DMS114 treated with DMSO at 0.1 percent for 48 hours (cell line): Measurements from ENCODE around the gene KLHDC9.

Experiments
- DNase-seq: peaks from one replicate; lab custom pipeline; 2025; ENCODE audit not compliant: unreplicated experiment; lab: John Stamatoyannopoulos, UW

KLHDC9 gene

DNA sequence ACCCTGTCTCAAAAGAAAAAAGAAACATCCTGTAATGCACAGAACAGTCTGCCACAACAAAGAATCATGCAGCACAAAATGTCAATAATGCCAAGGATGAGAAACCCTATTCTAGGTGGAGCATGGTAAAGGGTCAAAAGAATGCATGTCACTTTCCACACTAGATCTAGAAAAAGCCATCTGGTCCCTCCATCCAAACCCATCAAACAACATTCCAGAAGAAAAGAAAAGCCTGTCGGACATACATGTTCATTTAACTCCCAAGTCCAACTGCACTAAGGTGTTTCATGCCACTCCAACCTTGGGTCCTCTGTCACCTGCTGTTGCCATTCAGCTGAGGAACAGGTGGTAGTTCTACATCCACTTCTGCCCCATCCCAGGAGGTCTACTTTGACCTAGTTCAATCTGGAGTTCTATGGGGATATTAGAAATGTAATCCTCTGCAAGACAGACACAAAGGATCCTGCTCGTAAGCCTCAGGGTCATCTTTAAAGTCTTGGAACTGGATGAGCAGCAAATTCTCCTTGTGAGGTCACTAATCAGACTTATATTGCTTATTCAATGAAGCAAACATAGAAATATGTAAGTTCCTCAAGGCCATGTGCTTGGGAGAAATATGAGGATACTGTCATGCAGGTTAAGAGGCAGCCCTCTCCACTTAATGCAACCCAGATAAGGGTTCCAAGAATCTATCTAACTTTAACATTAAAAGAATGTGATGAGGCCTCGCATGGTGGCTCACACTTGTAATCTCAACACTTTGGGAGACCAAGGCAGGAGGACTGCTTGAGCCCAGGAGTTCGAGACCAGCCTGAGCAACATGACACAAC is 30.6 kb downstream of the KLHDC9 start:
- DNase-seq = no peak

- no peak for DNase-seq
Observed at GRCh38 chr1:161130266-161130665, 32.1 kb downstream of the KLHDC9 start.

DNA sequence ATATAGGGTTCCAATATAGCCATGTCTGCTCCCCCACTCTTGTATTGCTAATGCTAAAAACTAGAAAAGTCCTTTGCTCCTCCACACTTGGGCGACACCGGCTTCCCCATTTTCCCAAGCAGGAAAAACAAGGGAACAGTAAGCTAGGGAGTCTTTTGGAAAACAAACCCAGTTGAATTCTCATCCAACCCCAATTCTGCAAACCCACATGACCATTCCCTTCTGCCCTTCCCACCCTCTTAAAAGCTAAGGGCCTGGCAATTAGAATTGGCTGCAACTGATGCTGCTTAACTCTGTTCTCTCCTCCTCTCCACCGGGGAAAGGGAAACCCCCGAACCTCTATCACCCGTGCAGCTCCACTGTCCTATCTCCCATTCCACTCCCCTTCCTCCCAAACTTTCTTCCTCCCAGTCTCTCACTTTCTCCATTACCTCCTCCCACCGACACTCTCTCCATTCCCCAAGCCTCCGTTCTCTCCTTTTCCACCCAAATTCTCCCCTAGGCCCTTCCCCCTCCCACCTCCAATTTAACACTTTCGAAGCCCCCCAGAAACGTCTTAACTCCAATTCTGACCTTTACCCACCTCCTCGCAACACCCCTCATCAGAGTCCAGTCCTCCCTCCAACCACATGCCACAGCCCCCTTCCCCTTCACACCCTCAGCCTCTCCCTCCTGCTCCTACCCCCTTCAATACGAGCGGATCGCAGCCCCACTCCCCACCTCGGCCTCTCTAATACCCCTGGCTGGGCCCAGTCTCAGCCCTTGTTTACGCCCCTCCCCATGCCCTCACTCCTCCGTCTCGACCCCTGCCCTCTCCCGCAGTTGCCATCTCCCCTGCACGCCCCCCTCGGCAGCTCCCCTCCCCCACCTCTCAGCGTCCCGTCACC is 33.6 kb downstream of the KLHDC9 start:
- DNase-seq = no peak

DNA sequence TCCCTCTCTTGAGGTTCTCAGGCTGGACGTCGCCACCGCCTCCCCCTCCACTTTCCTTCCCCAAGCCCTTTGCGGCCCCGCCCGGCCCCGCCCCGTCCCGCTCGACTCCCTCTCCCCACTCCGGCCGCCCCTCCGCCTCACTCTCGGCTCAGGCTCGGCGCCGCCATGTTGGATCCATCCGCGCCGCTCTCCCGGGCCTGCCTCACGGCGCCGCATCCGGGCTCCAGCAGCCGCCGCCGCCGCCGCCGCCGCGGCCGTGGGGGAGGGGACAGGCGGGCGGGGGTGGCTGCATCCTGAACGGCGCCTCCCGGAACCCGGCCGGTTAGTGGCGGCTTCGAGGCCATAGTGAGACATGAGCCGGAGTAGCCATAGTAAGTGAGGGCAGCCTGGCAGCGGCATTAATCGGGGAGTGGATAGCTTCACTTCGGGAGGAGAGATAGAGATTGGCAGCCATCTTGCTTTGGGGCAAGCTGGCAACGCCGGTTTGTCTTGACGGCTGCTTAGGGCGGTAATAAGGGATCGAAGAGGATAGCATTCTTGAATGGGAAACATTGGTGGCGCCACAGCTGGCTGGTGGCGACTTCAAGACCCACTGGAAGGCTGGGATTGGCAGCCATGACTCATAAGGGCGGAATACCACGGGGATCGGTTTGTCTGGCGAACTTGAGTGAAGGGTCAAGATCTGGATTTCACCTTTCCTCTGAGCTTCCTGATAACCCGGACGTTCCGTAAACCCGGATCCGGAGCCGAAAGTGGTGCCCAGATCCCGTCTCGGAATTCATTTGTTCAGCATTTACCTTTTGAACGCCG is 34.5 kb downstream of the KLHDC9 start, which contains the start of gene DEDD:
Gene DEDD (minus strand): TSS at position 258 of the 810 bp plus-strand sequence. CDS start 8,205 bp downstream, outside the sequence.
- peak; percentile 100 for DNase-seq

GRCh38 chr1:161133220-161133740 is 35.1 kb downstream of the KLHDC9 start:
- no peak for DNase-seq

DNA sequence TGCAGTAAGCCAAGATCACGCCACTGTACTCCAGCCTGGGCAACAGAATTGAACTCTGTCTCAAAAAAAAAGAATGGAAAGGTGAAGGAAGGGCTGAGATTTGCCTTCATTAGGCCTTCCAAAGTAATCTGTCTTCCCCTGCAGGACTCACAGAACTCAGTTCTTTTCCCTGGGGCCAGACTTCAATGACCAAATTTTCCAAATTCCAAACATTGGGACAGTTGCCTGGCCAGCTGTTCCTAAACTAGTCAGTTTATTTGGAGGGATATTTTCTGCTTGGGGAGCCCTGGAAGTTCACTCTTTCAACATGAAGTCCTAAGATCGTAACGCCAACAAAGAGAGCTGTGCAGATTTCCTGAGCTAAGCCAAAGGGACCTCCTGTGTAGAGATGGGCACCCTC is 39.7 kb downstream of the KLHDC9 start:
- no peak for DNase-seq

DNA sequence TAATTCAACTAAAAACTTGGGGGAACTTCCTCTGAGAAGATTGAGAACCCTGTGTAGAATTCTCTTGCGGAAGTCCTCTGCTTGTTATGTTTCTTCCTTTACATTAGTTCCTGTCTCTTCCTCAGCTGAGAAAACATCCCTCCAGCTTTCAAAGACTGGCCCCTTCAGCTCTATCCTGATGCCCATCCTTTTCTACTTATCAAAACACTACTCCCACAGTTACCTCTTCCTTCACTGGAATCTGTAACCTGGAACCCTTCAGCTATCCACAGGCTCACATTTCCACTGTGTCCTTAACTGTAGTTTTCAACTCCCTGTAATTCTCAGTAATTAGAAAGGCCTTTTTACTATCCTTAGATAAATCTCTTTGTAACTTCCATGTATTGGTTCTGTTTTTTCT is 40.3 kb downstream of the KLHDC9 start:
- DNase-seq = no peak

GRCh38 chr1:161139766-161140165 is 41.6 kb downstream of the KLHDC9 start:
- peak; percentile 44 for DNase-seq

GRCh38 chr1:161140755-161141400 is 42.7 kb downstream of the KLHDC9 start:
- no peak for DNase-seq

DNA sequence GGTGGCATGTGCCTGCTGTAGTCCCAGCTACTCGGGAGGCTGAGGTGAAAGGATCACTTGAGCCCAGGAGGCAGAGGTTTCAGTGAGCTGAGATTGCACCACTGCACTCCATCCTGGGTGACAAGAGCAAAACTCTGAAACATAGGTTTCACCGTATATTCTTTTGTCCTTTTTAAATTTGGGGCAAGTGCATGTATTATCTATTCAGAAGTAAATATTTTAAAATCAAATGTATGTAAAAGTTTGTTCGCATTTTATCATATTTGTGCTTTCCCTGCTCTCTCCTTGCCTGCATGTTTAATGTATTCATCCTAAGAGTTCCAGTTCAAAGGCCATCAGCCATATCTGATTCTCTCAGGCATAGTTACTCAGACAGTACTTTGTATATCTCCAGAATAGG is 47.7 kb downstream of the KLHDC9 start:
- no peak for DNase-seq
